OCI-LY7 (cell line): ENCODE measurements around the gene PROSER1. TPM values are rescaled to one million over a fixed set of nuclear protein-coding genes. Genes with fewer than 3 reads are reported as not detected.

Experiments
- BruUV-seq: library from RNA; stranded (reverse); fragments of 400-500 nt; replicated peaks from 2 replicates; lab custom pipeline; 2021; lab: Mats Ljungman, UMichigan
- CTCF ChIA-PET: fragments of 300-600 bp; sonication (Branson Sonifier 250); formaldehyde crosslinking; loops from one replicate; lab custom pipeline; 2022; ENCODE audit warnings: antibody characterized with exemption; ENCODE audit not compliant: unreplicated experiment; lab: Charles Lee
- POLR2A ChIA-PET: fragments of 300-600 bp; sonication (Branson Sonifier 250); formaldehyde crosslinking; loops from one replicate; lab custom pipeline; 2022; ENCODE audit warnings: antibody characterized with exemption; lab: Charles Lee
- DNase-seq: peaks from one replicate; pipeline ENCODE4 v3.0.0-alpha.2; 2015; ENCODE audit warnings: low spot score
- H2AFZ ChIP-seq: fragments of 200-600 bp; sonication (generic), shearing (Covaris generic); 2 replicates; pipeline ENCODE4 v1.6.1; 2014; ENCODE audit warnings: mild to moderate bottlenecking, antibody characterized with exemption, low read length, moderate library complexity
- H3K27ac ChIP-seq: fragments of 200-600 bp; sonication (generic); 2 replicates; pipeline ENCODE4 v1.5.1; 2014; ENCODE audit warnings: mixed run types, low read depth, mild to moderate bottlenecking, moderate library complexity, low read length, inconsistent platforms; ENCODE audit not compliant: poor library complexity, severe bottlenecking
- H3K36me3 ChIP-seq: fragments of 200-600 bp; sonication (generic); 2 replicates; pipeline ENCODE4 v1.6.1; 2014; ENCODE audit warnings: mild to moderate bottlenecking, antibody characterized with exemption, low read length, moderate library complexity, mixed read lengths; ENCODE audit not compliant: insufficient read depth
- H3K4me1 ChIP-seq: fragments of 200-600 bp; sonication (generic); 2 replicates; pipeline ENCODE4 v1.5.1; 2014; ENCODE audit warnings: mild to moderate bottlenecking, low read length; ENCODE audit not compliant: insufficient read depth, poor library complexity, severe bottlenecking
- H3K4me2 ChIP-seq: fragments of 200-600 bp; sonication (generic); 2 replicates; pipeline ENCODE4 v1.6.1; 2014; ENCODE audit warnings: mild to moderate bottlenecking, low read length
- H3K4me3 ChIP-seq: fragments of 200-600 bp; sonication (generic); 2 replicates; pipeline ENCODE4 v1.5.1; 2014; ENCODE audit warnings: mild to moderate bottlenecking, low read depth, low read length; ENCODE audit not compliant: poor library complexity, severe bottlenecking
- H3K79me2 ChIP-seq: fragments of 200-600 bp; sonication (generic); 2 replicates; pipeline ENCODE4 v1.6.1; 2016; ENCODE audit warnings: low read depth, mild to moderate bottlenecking, low read length, moderate library complexity, mixed read lengths; ENCODE audit not compliant: insufficient read depth
- H3K9me2 ChIP-seq: fragments of 200-600 bp; sonication (generic); 2 replicates; pipeline ENCODE4 v1.6.1; 2016; ENCODE audit warnings: mild to moderate bottlenecking, low read length, mixed read lengths; ENCODE audit not compliant: insufficient read depth
- H3K9me3 ChIP-seq: fragments of 200-600 bp; sonication (generic); 2 replicates; pipeline ENCODE4 v1.6.1; 2014; ENCODE audit warnings: mild to moderate bottlenecking, mixed run types, low read length, mixed read lengths
- H4K20me1 ChIP-seq: fragments of 200-600 bp; sonication (generic); 2 replicates; pipeline ENCODE4 v1.6.1; 2014; ENCODE audit warnings: mild to moderate bottlenecking, antibody characterized with exemption, low read length, moderate library complexity, mixed read lengths; ENCODE audit not compliant: insufficient read depth
- CTCF ChIP-seq: fragments of 200-600 bp; sonication (generic); conservative IDR thresholded peaks from 2 replicates; pipeline ENCODE4 v1.5.1; 2014; ENCODE audit warnings: mild to moderate bottlenecking, antibody characterized with exemption, low read length, moderate library complexity, mixed read lengths
- EZH2phosphoT487 ChIP-seq: fragments of 200-600 bp; sonication (generic); IDR thresholded peaks from 2 replicates; pipeline ENCODE4 v1.6.1; 2018; ENCODE audit warnings: low read depth, borderline replicate concordance, mild to moderate bottlenecking, mixed run types, antibody characterized with exemption, low read length, moderate library complexity, mixed read lengths
- intact Hi-C: fragments of 100-400 bp; cut with micrococcal nuclease; formaldehyde crosslinking; loops from one replicate; pipeline ENCODE4 v1.10.0; 2022; ENCODE audit not compliant: unreplicated experiment
- total RNA-seq, 2 experiments: library from RNA; depleted of rRNA in 1 of 2; stranded (reverse); fragments of >200 nt in 1 of 2; shearing (Covaris generic) in 1 of 2; gene quantifications; 2 replicates each; pipeline ENCODE4 v1.2.3, GENCODE V29; 2014 to 2022

PROSER1 gene
- total RNA-seq, 2 experiments from 2014 or later, result 43.3 to 85.8 TPM

- TF ChIP-seq EZH2phosphoT487 (no peak), CTCF (no peak)
- POLR2A ChIA-PET, result interaction anchor here (1.3 kb wide), 1 partner anchor 9 kb away, joined by 5 read pairs; the partner anchor contains the start of gene NHLRC3
- H3K9me3 ChIP-seq, result no peaks in the 10 kb centered on the region
- no peaks in the 10 kb centered on the region for H3K9me2 ChIP-seq
- intact Hi-C loops, result no loop called here
- peaks cover under 1% of the 10 kb centered on the region; the same call in 1 of the 2 replicates for H3K79me2 ChIP-seq
- no peak overlapping the region for H3K4me3 ChIP-seq
- BruUV-seq, result no TSS peak
- H3K4me1 ChIP-seq, result no peaks in the 10 kb centered on the region
- H4K20me1 ChIP-seq, result no peaks in the 10 kb centered on the region
- no peak overlapping the region for H3K27ac ChIP-seq
- no peak for DNase-seq
- peaks cover 58% of the 10 kb centered on the region for H3K36me3 ChIP-seq
- no peak overlapping the region for H2AFZ ChIP-seq
- CTCF ChIA-PET, result no interaction called here
- H3K4me2 ChIP-seq, result no peak overlapping the region
These were observed 9.7 kb upstream of the PROSER1 start for GRCh38 chr13:39047560-39047959.

GRCh38 chr13:39044536-39044935 lies 6.6 kb upstream of the PROSER1 start:
- no peak overlapping the region for H3K4me3 ChIP-seq
- DNase-seq, result no peak
- no TSS peak for BruUV-seq
- H4K20me1 ChIP-seq, result no peaks in the 10 kb centered on the region; the same call in 1 of the 2 replicates
- ChIA-PET CTCF (no interaction called here), POLR2A (no interaction called here)
- intact Hi-C loops, result no loop called here
- H3K79me2 ChIP-seq, result peaks cover 31% of the 10 kb centered on the region
- no peak overlapping the region for H2AFZ ChIP-seq
- H3K36me3 ChIP-seq, result peaks cover 70% of the 10 kb centered on the region
- no peak overlapping the region for H3K27ac ChIP-seq
- no peaks in the 10 kb centered on the region for H3K9me2 ChIP-seq
- H3K9me3 ChIP-seq, result no peaks in the 10 kb centered on the region
- no peak overlapping the region for H3K4me2 ChIP-seq
- H3K4me1 ChIP-seq, result peaks cover 14% of the 10 kb centered on the region
- TF ChIP-seq CTCF (no peak), EZH2phosphoT487 (no peak)

GRCh38 chr13:39040206-39040605 lies 2.3 kb upstream of the PROSER1 start:
- H2AFZ ChIP-seq, result no peak overlapping the region
- no peaks in the 10 kb centered on the region for H3K9me2 ChIP-seq
- DNase-seq, result no peak
- H3K4me2 ChIP-seq, result peak overlapping the region; percentile 50
- peak overlapping the region; percentile 41 for H3K4me3 ChIP-seq
- no TSS peak for BruUV-seq
- ChIA-PET CTCF (no interaction called here), POLR2A (interaction anchor here (0.7 to 0.9 kb wide), 2 partner anchors 8 to 1749 kb away, joined by 3 read pairs; partner anchors contain the start of gene SLC25A15)
- no peak for TF ChIP-seq EZH2phosphoT487
- TF ChIP-seq CTCF, result no peak
- peaks cover 47% of the 10 kb centered on the region for H3K36me3 ChIP-seq
- no peak overlapping the region for H3K27ac ChIP-seq
- intact Hi-C loops, result no loop called here
- peaks cover 18% of the 10 kb centered on the region for H3K4me1 ChIP-seq
- H3K79me2 ChIP-seq, result peaks cover 67% of the 10 kb centered on the region
- no peaks in the 10 kb centered on the region for H3K9me3 ChIP-seq
- peaks cover 5% of the 10 kb centered on the region for H4K20me1 ChIP-seq
